HG02852 (cell line): Measurements from ENCODE around the gene CFAP46.
"Not testable (repeated sequence)": the region's sequence is repeated elsewhere in the genome, so short reads cannot be mapped to it uniquely, and the experiment has no call there.

Experiments
- ATAC-seq: cut with Tn5 transposase; IDR thresholded peaks from one replicate; pipeline ENCODE4 v1.9.1; 2021; ENCODE audit warnings: mild to moderate bottlenecking, moderate library complexity; ENCODE audit not compliant: unreplicated experiment

Gene CFAP46

GRCh38 chr10:132833421-132834111 lies 108.8 kb downstream of the CFAP46 start:
- no peak for ATAC-seq

GRCh38 chr10:132832186-132832969 lies 110.0 kb downstream of the CFAP46 start:
- no peak for ATAC-seq

- no peak for ATAC-seq
Measured at GRCh38 chr10:132829403-132829802, 113.0 kb downstream of the CFAP46 start.

GRCh38 chr10:132828681-132829080 lies 113.7 kb downstream of the CFAP46 start:
- no peak for ATAC-seq

- ATAC-seq, result no peak
Measured at GRCh38 chr10:132827861-132828539, 114.4 kb downstream of the CFAP46 start.

- no peak for ATAC-seq
Measured at GRCh38 chr10:132827423-132827789, 115.0 kb downstream of the CFAP46 start.

GRCh38 chr10:132826524-132827422 lies 115.6 kb downstream of the CFAP46 start:
- ATAC-seq, result no peak

GRCh38 chr10:132825783-132826523 lies 116.4 kb downstream of the CFAP46 start:
- ATAC-seq, result not testable (repeated sequence)

- ATAC-seq, result no peak
Measured at GRCh38 chr10:132820056-132820455, 122.3 kb downstream of the CFAP46 start.

GRCh38 chr10:132817701-132818211 lies 124.6 kb downstream of the CFAP46 start:
- ATAC-seq, result no peak

- no peak for ATAC-seq
Measured at GRCh38 chr10:132816718-132817117, 125.7 kb downstream of the CFAP46 start.

GRCh38 chr10:132815168-132815857 lies 127.1 kb downstream of the CFAP46 start:
- no peak for ATAC-seq

- ATAC-seq, result no peak
Measured at GRCh38 chr10:132814469-132814856, 127.9 kb downstream of the CFAP46 start.

- ATAC-seq, result no peak
Measured at GRCh38 chr10:132813560-132814468, 128.6 kb downstream of the CFAP46 start.

GRCh38 chr10:132813001-132813401 lies 129.4 kb downstream of the CFAP46 start:
- ATAC-seq, result no peak

- ATAC-seq, result no peak
Measured at GRCh38 chr10:132812520-132812919, 129.8 kb downstream of the CFAP46 start.

- ATAC-seq, result no peak
Measured at GRCh38 chr10:132811891-132812481, 130.4 kb downstream of the CFAP46 start.
